PC-3 (cell line): ENCODE measurements around the gene ERBB2. TPM values are rescaled to one million over a fixed set of nuclear protein-coding genes. Genes with fewer than 3 reads are reported as not detected.

ENCODE experiments used
- ATAC-seq: fragments of 200-7000 bp; cut with Tn5 transposase; 2 replicates; pipeline ENCODE4 v1.9.1; 2020; ENCODE audit warnings: mild to moderate bottlenecking, moderate library complexity
- BruUV-seq: library from RNA; stranded (reverse); fragments of 400-500 nt; replicated peaks from 2 replicates; lab custom pipeline; 2021; lab: Mats Ljungman, UMichigan
- CTCF ChIA-PET: fragments of 300-600 bp; sonication (Branson Sonifier 250); formaldehyde crosslinking; loops from one replicate; lab custom pipeline; 2022; ENCODE audit warnings: antibody characterized with exemption; lab: Charles Lee
- POLR2A ChIA-PET: fragments of 300-600 bp; sonication (Branson Sonifier 250); formaldehyde crosslinking; loops from one replicate; lab custom pipeline; 2022; ENCODE audit warnings: antibody characterized with exemption; ENCODE audit not compliant: unreplicated experiment; lab: Charles Lee
- DNase-seq: peaks from one replicate; pipeline ENCODE4 v3.0.0-alpha.2; 2015
- H2AFZ ChIP-seq: fragments of 300-600 bp; sonication (generic); 2 replicates; pipeline ENCODE4 v1.6.0; 2016; ENCODE audit warnings: antibody characterized with exemption, low read length
- H3F3A ChIP-seq: fragments of 300-600 bp; sonication (generic); one replicate; pipeline ENCODE4 v1.6.0; 2017; ENCODE audit warnings: antibody characterized with exemption, low read length, control low read depth, mild to moderate bottlenecking; ENCODE audit not compliant: unreplicated experiment
- H3K27ac ChIP-seq: fragments of 300-600 bp; sonication (generic); 2 replicates; pipeline ENCODE4 v1.5.1; 2016; ENCODE audit warnings: mild to moderate bottlenecking, low read length
- H3K27me3 ChIP-seq: fragments of 300-600 bp; sonication (generic); 2 replicates; pipeline ENCODE4 v1.6.1; 2016; ENCODE audit warnings: low read length, mixed read lengths
- H3K36me3 ChIP-seq: fragments of 300-600 bp; sonication (generic); 2 replicates; pipeline ENCODE4 v1.6.1; 2016; ENCODE audit warnings: low read depth, mixed run types, low read length, mixed read lengths
- H3K4me1 ChIP-seq: fragments of 300-600 bp; sonication (generic); 2 replicates; pipeline ENCODE4 v1.5.1; 2016; ENCODE audit warnings: low read length; ENCODE audit not compliant: insufficient read depth
- H3K4me2 ChIP-seq: fragments of 300-600 bp; sonication (generic); 2 replicates; pipeline ENCODE4 v1.6.0; 2016; ENCODE audit warnings: low read length
- H3K4me3 ChIP-seq: fragments of 300-600 bp; sonication (generic); 2 replicates; pipeline ENCODE4 v1.5.1; 2016; ENCODE audit warnings: mild to moderate bottlenecking, low read length, mixed read lengths
- H3K79me2 ChIP-seq: fragments of 300-600 bp; sonication (generic); 2 replicates; pipeline ENCODE4 v1.6.1; 2017; ENCODE audit warnings: low read length, mixed read lengths
- H3K9ac ChIP-seq: fragments of 300-600 bp; sonication (generic); 2 replicates; pipeline ENCODE4 v1.6.0; 2016; ENCODE audit warnings: mild to moderate bottlenecking, low read length
- H3K9me2 ChIP-seq: fragments of 300-600 bp; sonication (generic); replicated peaks from 2 replicates; pipeline ENCODE4 v1.6.1; 2016; ENCODE audit warnings: mixed run types, low read length, mixed read lengths
- H3K9me3 ChIP-seq: fragments of 300-600 bp; sonication (generic); 2 replicates; pipeline ENCODE4 v1.6.1; 2016; ENCODE audit warnings: low read length, mixed read lengths
- H4K20me1 ChIP-seq: fragments of 300-600 bp; sonication (generic); 2 replicates; pipeline ENCODE4 v1.6.1; 2016; ENCODE audit warnings: low read length, mixed read lengths
- EZH2 ChIP-seq: fragments of 300-600 bp; sonication (generic); IDR thresholded peaks from one replicate; pipeline ENCODE4 v1.6.1; 2017; ENCODE audit warnings: antibody characterized with exemption, mild to moderate bottlenecking, low read length; ENCODE audit not compliant: unreplicated experiment
- EZH2phosphoT487 ChIP-seq: fragments of 300-600 bp; sonication (generic); IDR thresholded peaks from 2 replicates; pipeline ENCODE4 v1.6.1; 2018; ENCODE audit warnings: mild to moderate bottlenecking, antibody characterized with exemption, low read length, borderline replicate concordance
- intact Hi-C: fragments of 100-400 bp; cut with micrococcal nuclease; formaldehyde crosslinking; loops from 2 replicates; pipeline ENCODE4 v1.9.0; 2023
- total RNA-seq: library from RNA; depleted of rRNA; stranded (reverse); fragments of >200 nt; gene quantifications from 2 replicates; pipeline ENCODE4 v1.2.3, GENCODE V29; 2014
- TF ChIP-seq, protein P1 (sequence below): fragments of 300-600 bp; sonication (generic); conservative IDR thresholded peaks from 2 replicates; pipeline ENCODE4 v1.5.1; 2017; ENCODE audit warnings: antibody characterized with exemption, low read depth, mild to moderate bottlenecking, low read length

The ERBB2 gene
- total RNA-seq, 1 experiment from 2014 or later = 36.2 TPM

DNA sequence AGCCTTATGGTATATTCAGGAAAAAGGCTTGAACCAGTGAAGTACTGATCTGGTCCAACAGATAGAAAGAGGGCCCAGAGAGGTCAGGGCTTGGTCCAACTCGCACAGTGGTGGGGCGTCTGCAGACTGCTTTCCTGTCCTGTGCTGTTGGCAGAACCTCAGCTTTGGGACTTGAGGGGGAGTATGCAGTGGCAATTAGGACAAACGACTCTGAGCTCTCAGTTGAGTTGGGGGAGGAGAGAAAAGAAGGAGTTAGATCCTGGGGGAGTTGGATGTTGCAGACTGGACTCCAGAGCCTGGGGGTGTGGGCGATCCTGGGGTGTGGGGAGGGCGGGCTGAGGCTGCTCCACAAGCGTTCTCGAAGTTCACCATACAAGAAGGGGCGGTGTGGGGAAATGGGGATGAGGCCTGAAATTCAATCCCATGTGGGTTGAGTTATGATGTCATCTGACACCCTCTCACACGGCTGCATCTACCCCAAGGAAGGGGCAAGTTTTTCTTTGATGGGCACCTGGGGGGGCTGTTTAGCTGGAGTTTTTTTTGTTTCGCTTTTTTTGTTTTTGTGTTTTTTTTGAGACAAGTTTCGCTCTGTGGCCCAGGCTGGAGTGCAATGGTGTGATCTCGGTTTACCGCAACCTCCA, 52.5 kb downstream of the ERBB2 start:
- ChIA-PET CTCF (interaction anchor here (0.6 kb wide), 1 partner anchor 121 kb away, joined by 3 read pairs; no protein-coding TSS in a partner anchor), POLR2A (no interaction called here)
- Histone ChIP-seq H3K4me2 (no peak overlapping the region), H3K4me3 (no peak overlapping the region), H3K9me3 (no peaks in the 10 kb centered on the region), H3K9ac (no peak overlapping the region), H4K20me1 (no peaks in the 10 kb centered on the region), H3K27me3 (no peaks in the 10 kb centered on the region), H2AFZ (no peak overlapping the region), H3K79me2 (no peaks in the 10 kb centered on the region), H3K9me2 (no peaks in the 10 kb centered on the region), H3K27ac (no peak overlapping the region), H3K4me1 (peaks cover 6% of the 10 kb centered on the region; the same call in 1 of the 2 replicates), H3K36me3 (no peaks in the 10 kb centered on the region), H3F3A (no peaks in the 10 kb centered on the region)
- BruUV-seq = no TSS peak
- TF ChIP-seq EZH2 (no peak), EZH2phosphoT487 (no peak)
- TF ChIP-seq, protein P1, sequence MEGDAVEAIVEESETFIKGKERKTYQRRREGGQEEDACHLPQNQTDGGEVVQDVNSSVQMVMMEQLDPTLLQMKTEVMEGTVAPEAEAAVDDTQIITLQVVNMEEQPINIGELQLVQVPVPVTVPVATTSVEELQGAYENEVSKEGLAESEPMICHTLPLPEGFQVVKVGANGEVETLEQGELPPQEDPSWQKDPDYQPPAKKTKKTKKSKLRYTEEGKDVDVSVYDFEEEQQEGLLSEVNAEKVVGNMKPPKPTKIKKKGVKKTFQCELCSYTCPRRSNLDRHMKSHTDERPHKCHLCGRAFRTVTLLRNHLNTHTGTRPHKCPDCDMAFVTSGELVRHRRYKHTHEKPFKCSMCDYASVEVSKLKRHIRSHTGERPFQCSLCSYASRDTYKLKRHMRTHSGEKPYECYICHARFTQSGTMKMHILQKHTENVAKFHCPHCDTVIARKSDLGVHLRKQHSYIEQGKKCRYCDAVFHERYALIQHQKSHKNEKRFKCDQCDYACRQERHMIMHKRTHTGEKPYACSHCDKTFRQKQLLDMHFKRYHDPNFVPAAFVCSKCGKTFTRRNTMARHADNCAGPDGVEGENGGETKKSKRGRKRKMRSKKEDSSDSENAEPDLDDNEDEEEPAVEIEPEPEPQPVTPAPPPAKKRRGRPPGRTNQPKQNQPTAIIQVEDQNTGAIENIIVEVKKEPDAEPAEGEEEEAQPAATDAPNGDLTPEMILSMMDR = no peak
- DNase-seq (no peak), ATAC-seq (no peak)
- intact Hi-C loops = loop anchor here (5.0 kb wide), 1 partner anchor 130 kb away; no protein-coding TSS in a partner anchor

DNA sequence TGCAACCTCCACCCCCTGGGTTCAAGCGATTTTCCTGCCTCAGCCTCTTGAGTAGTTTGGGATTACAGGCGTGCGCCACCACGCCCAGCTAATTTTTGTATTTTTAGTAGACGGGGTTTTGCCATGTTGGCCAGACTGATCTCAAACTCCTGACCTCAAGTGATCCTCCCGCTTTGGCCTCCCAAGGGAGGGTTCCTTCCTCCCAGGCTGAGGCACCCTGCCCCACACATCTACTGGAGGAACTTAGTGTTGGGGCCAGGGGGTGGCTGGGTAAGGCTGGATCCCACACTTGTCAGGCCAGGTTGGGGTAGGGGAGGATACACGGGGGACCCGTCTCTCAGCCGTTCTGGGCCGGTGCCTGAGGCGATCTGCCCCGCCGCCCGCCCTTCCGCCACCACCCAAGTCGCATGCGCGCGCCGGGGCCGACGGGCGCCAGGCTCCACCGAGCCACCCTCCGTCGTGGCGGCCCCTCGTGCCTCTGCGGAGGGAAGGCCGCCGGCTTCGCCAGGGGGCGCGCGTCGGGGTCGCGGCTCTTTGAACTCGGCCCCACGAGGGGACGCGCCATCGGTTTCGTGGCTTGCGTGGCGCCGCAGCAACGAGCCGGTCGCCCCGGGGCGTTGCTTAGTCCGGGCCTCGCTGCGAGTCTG, 53.8 kb downstream of the ERBB2 start:
- no peaks in the 10 kb centered on the region for H3K9me2 ChIP-seq
- H3K4me3 ChIP-seq = peak overlapping the region; percentile 75
- no peaks in the 10 kb centered on the region for H3K36me3 ChIP-seq
- ATAC-seq (peak; percentile 31), DNase-seq (peak; percentile 25)
- H4K20me1 ChIP-seq = no peaks in the 10 kb centered on the region
- H3K4me1 ChIP-seq = peaks cover 6% of the 10 kb centered on the region; the same call in 1 of the 2 replicates
- TF ChIP-seq, protein P1 = no peak
- TF ChIP-seq EZH2 (no peak), EZH2phosphoT487 (no peak)
- H3K27ac ChIP-seq = peak overlapping the region; percentile 43; the same call in 1 of the 2 replicates
- H3K9ac ChIP-seq = peak overlapping the region; percentile 81
- H3K79me2 ChIP-seq = no peaks in the 10 kb centered on the region
- no peaks in the 10 kb centered on the region for H3K27me3 ChIP-seq
- peak overlapping the region; percentile 92 for H3K4me2 ChIP-seq
- CTCF ChIA-PET = interaction anchor here (0.6 kb wide), 1 partner anchor 127 kb away, joined by 6 read pairs; the partner anchor contains the start of gene PPP1R1B
- no peaks in the 10 kb centered on the region for H3K9me3 ChIP-seq
- BruUV-seq = no TSS peak
- POLR2A ChIA-PET = interaction anchor here (0.6 kb wide), 1 partner anchor 478 kb away, joined by 3 read pairs; no protein-coding TSS in a partner anchor
- no peaks in the 10 kb centered on the region for H3F3A ChIP-seq
- intact Hi-C loops = loop anchor here (2.0 to 5.0 kb wide), 2 partner anchors 23 to 131 kb away; partner anchors contain the start of gene MIEN1
- H2AFZ ChIP-seq = peak overlapping the region; percentile 91
